ENCODE measurements around the gene PEX16.

The PEX16 gene

GRCh38 chr11:45947885-45948284 lies 30.2 kb upstream of the PEX16 start:
- Histone ChIP-seq H3K27ac (replicated peaks) (no peak overlapping the region), H3K4me3 (replicated peaks; ENCODE audit: insufficient read depth, low read length) (no peak overlapping the region), H3K27me3 (ENCODE audit: insufficient read depth, poor library complexity, severe bottlenecking) (no peaks in the 10 kb centered on the region)
- no peak for DNase-seq (ENCODE audit: low read depth in 1 of 2, low spot score in 1 of 2)
- no peak for TF ChIP-seq SPI1 (IDR thresholded peaks at IDR 0.05; ENCODE audit: borderline replicate concordance, low read depth)
- TF ChIP-seq GABPA (IDR thresholded peaks at IDR 0.05; ENCODE audit: low read depth): no peak
- TF ChIP-seq REST (IDR thresholded peaks at IDR 0.05; ENCODE audit: insufficient replicate concordance, low read depth): no peak
- TF ChIP-seq, protein P1, sequence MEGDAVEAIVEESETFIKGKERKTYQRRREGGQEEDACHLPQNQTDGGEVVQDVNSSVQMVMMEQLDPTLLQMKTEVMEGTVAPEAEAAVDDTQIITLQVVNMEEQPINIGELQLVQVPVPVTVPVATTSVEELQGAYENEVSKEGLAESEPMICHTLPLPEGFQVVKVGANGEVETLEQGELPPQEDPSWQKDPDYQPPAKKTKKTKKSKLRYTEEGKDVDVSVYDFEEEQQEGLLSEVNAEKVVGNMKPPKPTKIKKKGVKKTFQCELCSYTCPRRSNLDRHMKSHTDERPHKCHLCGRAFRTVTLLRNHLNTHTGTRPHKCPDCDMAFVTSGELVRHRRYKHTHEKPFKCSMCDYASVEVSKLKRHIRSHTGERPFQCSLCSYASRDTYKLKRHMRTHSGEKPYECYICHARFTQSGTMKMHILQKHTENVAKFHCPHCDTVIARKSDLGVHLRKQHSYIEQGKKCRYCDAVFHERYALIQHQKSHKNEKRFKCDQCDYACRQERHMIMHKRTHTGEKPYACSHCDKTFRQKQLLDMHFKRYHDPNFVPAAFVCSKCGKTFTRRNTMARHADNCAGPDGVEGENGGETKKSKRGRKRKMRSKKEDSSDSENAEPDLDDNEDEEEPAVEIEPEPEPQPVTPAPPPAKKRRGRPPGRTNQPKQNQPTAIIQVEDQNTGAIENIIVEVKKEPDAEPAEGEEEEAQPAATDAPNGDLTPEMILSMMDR (IDR thresholded peaks at IDR 0.05; ENCODE audit: insufficient read depth, low read length): no peak
- TF ChIP-seq POLR2AphosphoS5 (IDR thresholded peaks at IDR 0.05; ENCODE audit: low read depth): no peak

GRCh38 chr11:45945397-45945999 lies 27.8 kb upstream of the PEX16 start:
- TF ChIP-seq, protein P1 (IDR thresholded peaks at IDR 0.05; ENCODE audit: insufficient read depth, low read length): no peak
- no peak for TF ChIP-seq GABPA (IDR thresholded peaks at IDR 0.05; ENCODE audit: low read depth)
- TF ChIP-seq SPI1 (IDR thresholded peaks at IDR 0.05; ENCODE audit: borderline replicate concordance, low read depth): no peak
- no peak for TF ChIP-seq REST (IDR thresholded peaks at IDR 0.05; ENCODE audit: insufficient replicate concordance, low read depth)
- no peak for TF ChIP-seq POLR2AphosphoS5 (IDR thresholded peaks at IDR 0.05; ENCODE audit: low read depth)
- no peak for DNase-seq (ENCODE audit: low read depth in 1 of 2, low spot score in 1 of 2)
- no peaks in the 10 kb centered on the region for H3K27me3 ChIP-seq (ENCODE audit: insufficient read depth, poor library complexity, severe bottlenecking)
- no peak overlapping the region for H3K4me3 ChIP-seq (replicated peaks; ENCODE audit: insufficient read depth, low read length)
- H3K27ac ChIP-seq (replicated peaks): no peak overlapping the region

- Histone ChIP-seq H3K27ac (replicated peaks) (no peak overlapping the region), H3K4me3 (replicated peaks; ENCODE audit: insufficient read depth, low read length) (no peak overlapping the region), H3K27me3 (ENCODE audit: insufficient read depth, poor library complexity, severe bottlenecking) (no peaks in the 10 kb centered on the region)
- TF ChIP-seq SPI1 (IDR thresholded peaks at IDR 0.05; ENCODE audit: borderline replicate concordance, low read depth) (no peak), REST (IDR thresholded peaks at IDR 0.05; ENCODE audit: insufficient replicate concordance, low read depth) (no peak), GABPA (IDR thresholded peaks at IDR 0.05; ENCODE audit: low read depth) (no peak), POLR2AphosphoS5 (IDR thresholded peaks at IDR 0.05; ENCODE audit: low read depth) (no peak)
- TF ChIP-seq, protein P1 (IDR thresholded peaks at IDR 0.05; ENCODE audit: insufficient read depth, low read length): no peak
- no peak for DNase-seq (ENCODE audit: low read depth in 1 of 2, low spot score in 1 of 2)
These were observed 24.7 kb upstream of the PEX16 start for GRCh38 chr11:45942381-45942780.

Data from HL-60 (cell line).